ENCODE measurements around the gene CCNI2.

The CCNI2 gene

DNA sequence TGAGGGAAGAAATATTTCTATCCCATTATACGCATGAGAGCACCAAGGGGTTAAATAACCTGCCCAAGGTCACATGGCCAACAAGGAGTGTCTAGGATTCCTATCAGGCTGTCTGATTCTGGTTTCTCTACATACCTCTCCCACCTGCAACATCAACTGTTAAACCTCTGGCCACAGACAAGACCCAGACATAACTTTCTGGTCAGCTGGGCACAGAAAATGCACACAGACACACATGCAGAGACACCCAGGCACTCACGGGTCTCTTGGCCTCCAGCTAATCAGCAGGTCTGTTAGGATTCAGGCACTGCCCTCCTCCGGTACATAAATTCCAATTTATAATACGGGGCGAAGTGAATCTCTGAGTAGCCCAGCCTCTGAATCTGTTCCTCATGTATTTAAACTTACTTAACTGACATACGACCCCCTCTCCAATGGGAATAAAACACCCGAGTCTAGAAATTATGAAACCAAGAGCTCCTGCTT, 28.3 kb downstream of the CCNI2 start:
- Histone ChIP-seq H3K4me3 (ENCODE audit: low read depth, low read length, poor library complexity, severe bottlenecking) (no peak overlapping the region), H3K27ac (ENCODE audit: low read depth, low read length, poor library complexity, severe bottlenecking) (no peak overlapping the region), H3K9ac (ENCODE audit: low read length) (no peak overlapping the region), H4K20me1 (ENCODE audit: insufficient read depth, low read length) (no peaks in the 10 kb centered on the region), H3K4me2 (ENCODE audit: low read length) (no peak overlapping the region), H3K9me3 (ENCODE audit: low read length) (no peaks in the 10 kb centered on the region), H2AFZ (ENCODE audit: low read length) (no peak overlapping the region), H3K36me3 (ENCODE audit: insufficient read depth, low read length) (no peaks in the 10 kb centered on the region), H3K79me2 (ENCODE audit: insufficient read depth, low read length) (no peaks in the 10 kb centered on the region), H3K27me3 (ENCODE audit: insufficient read depth, low read length) (peaks cover 5% of the 10 kb centered on the region; the same call in 1 of the 2 replicates), H3K4me1 (ENCODE audit: insufficient read depth, low read length, severe bottlenecking) (no peaks in the 10 kb centered on the region), H3F3A (ENCODE audit: insufficient read depth, low read length) (no peaks in the 10 kb centered on the region), H3K9me2 (ENCODE audit: low read depth, low read length) (no peaks in the 10 kb centered on the region)
- no peak for TF ChIP-seq EZH2 (IDR thresholded peaks at IDR 0.05; ENCODE audit: borderline replicate concordance, low read length)
- TF ChIP-seq, protein P1, sequence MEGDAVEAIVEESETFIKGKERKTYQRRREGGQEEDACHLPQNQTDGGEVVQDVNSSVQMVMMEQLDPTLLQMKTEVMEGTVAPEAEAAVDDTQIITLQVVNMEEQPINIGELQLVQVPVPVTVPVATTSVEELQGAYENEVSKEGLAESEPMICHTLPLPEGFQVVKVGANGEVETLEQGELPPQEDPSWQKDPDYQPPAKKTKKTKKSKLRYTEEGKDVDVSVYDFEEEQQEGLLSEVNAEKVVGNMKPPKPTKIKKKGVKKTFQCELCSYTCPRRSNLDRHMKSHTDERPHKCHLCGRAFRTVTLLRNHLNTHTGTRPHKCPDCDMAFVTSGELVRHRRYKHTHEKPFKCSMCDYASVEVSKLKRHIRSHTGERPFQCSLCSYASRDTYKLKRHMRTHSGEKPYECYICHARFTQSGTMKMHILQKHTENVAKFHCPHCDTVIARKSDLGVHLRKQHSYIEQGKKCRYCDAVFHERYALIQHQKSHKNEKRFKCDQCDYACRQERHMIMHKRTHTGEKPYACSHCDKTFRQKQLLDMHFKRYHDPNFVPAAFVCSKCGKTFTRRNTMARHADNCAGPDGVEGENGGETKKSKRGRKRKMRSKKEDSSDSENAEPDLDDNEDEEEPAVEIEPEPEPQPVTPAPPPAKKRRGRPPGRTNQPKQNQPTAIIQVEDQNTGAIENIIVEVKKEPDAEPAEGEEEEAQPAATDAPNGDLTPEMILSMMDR (IDR thresholded peaks at IDR 0.05; ENCODE audit: low read length) = no peak

DNA sequence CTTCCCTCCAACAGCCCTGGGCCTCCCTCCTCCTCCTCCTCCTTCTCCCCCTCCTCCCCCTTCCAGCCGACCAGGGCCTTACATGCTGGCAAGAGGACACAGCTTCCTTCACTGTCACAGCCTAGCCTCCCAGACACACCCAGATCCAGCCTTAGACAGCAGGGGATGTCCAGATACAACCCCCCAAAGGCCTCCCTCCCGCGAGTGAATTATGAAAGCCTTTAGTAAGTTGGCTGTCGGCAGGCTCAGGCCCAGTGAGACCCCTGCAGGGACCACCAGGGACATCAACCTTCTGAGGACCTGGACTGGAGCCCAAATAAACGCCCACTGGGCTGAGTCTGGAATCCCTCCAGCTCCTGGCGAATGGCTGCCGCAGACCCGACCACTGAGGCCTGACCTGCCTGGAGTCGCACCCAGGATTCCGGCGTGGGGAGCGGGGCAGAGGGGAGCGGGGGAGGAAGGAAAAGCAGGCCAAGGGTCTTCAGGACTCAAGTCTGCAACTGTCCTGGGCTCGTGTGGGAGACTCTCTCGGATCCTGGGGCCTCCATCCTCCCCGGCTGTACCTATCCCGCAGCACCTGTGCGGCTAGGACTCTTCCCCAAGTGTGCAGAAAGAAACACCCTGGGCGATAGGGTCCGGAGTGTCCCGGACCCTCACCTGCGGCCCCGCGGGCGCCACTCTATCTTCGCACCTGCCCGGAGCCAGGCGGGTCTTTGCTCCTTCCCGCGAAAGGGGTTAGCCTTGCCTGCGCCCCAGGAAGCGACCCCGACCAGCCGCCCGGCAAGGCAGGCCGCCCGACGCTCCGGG, 29.1 kb downstream of the CCNI2 start:
- Histone ChIP-seq H3K27ac (ENCODE audit: low read depth, low read length, poor library complexity, severe bottlenecking) (no peak overlapping the region), H3F3A (ENCODE audit: insufficient read depth, low read length) (no peaks in the 10 kb centered on the region), H3K36me3 (ENCODE audit: insufficient read depth, low read length) (no peaks in the 10 kb centered on the region), H3K9me2 (ENCODE audit: low read depth, low read length) (no peaks in the 10 kb centered on the region), H3K4me2 (ENCODE audit: low read length) (peak overlapping the region; percentile 44), H3K4me3 (ENCODE audit: low read depth, low read length, poor library complexity, severe bottlenecking) (peak overlapping the region; percentile 61), H3K4me1 (ENCODE audit: insufficient read depth, low read length, severe bottlenecking) (no peaks in the 10 kb centered on the region), H3K27me3 (ENCODE audit: insufficient read depth, low read length) (peaks cover 5% of the 10 kb centered on the region; the same call in 1 of the 2 replicates), H2AFZ (ENCODE audit: low read length) (no peak overlapping the region), H3K9me3 (ENCODE audit: low read length) (no peaks in the 10 kb centered on the region), H4K20me1 (ENCODE audit: insufficient read depth, low read length) (no peaks in the 10 kb centered on the region), H3K9ac (ENCODE audit: low read length) (no peak overlapping the region), H3K79me2 (ENCODE audit: insufficient read depth, low read length) (no peaks in the 10 kb centered on the region)
- TF ChIP-seq, protein P1 (IDR thresholded peaks at IDR 0.05; ENCODE audit: low read length) = no peak
- TF ChIP-seq EZH2 (IDR thresholded peaks at IDR 0.05; ENCODE audit: borderline replicate concordance, low read length) = no peak

DNA sequence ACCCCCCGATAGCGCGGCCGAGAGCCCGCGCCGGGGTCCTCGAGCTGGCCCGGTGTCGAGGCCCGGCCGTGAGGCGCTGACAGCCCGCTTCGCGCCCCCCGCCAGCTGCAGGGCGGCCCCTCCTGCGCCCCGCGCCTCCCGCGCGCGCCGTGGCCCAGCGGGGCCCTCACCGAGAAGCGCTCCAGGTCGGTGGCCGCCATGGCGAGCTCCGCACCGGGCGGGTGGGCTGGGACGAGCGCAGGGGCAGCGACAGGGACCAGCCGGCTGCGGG, 29.6 kb downstream of the CCNI2 start:
- H4K20me1 ChIP-seq (ENCODE audit: insufficient read depth, low read length) = no peaks in the 10 kb centered on the region
- H3K4me1 ChIP-seq (ENCODE audit: insufficient read depth, low read length, severe bottlenecking) = no peaks in the 10 kb centered on the region
- H3K79me2 ChIP-seq (ENCODE audit: insufficient read depth, low read length) = no peaks in the 10 kb centered on the region
- no peak overlapping the region for H3K9ac ChIP-seq (ENCODE audit: low read length)
- peaks cover 5% of the 10 kb centered on the region; the same call in 1 of the 2 replicates for H3K27me3 ChIP-seq (ENCODE audit: insufficient read depth, low read length)
- no peak overlapping the region for H2AFZ ChIP-seq (ENCODE audit: low read length)
- H3K36me3 ChIP-seq (ENCODE audit: insufficient read depth, low read length) = no peaks in the 10 kb centered on the region
- TF ChIP-seq EZH2 (IDR thresholded peaks at IDR 0.05; ENCODE audit: borderline replicate concordance, low read length) = no peak
- TF ChIP-seq, protein P1 (IDR thresholded peaks at IDR 0.05; ENCODE audit: low read length) = no peak
- H3K27ac ChIP-seq (ENCODE audit: low read depth, low read length, poor library complexity, severe bottlenecking) = no peak overlapping the region
- H3K4me2 ChIP-seq (ENCODE audit: low read length) = peak overlapping the region; percentile 44
- no peaks in the 10 kb centered on the region for H3F3A ChIP-seq (ENCODE audit: insufficient read depth, low read length)
- H3K9me2 ChIP-seq (ENCODE audit: low read depth, low read length) = no peaks in the 10 kb centered on the region
- H3K4me3 ChIP-seq (ENCODE audit: low read depth, low read length, poor library complexity, severe bottlenecking) = peak overlapping the region; percentile 61
- no peaks in the 10 kb centered on the region for H3K9me3 ChIP-seq (ENCODE audit: low read length)

All from OCI-LY1 (cell line).